ENCODE results near the gene GJB5. TPM values are rescaled to one million over a fixed set of nuclear protein-coding genes. Genes with fewer than 3 reads are reported as not detected.

The GJB5 gene
- total RNA-seq, 1 experiment from 2014 or later, result not detected

- POLR2A ChIA-PET, result no interaction called here
- BruUV-seq (replicated peaks), result no TSS peak
- DNase-seq (ENCODE audit: low read depth, low spot score), result no peak
These were observed 33.0 kb upstream of the GJB5 start for GRCh38 chr1:34721646-34722355.

GRCh38 chr1:34726861-34727260 lies 28.0 kb upstream of the GJB5 start:
- Histone ChIP-seq H3K9me3 (ENCODE audit: control insufficient read depth, insufficient read depth, low read depth, low read length) (no peaks in the 10 kb centered on the region), H3K36me3 (ENCODE audit: control insufficient read depth, insufficient read depth, low read length) (no peaks in the 10 kb centered on the region), H3K4me3 (ENCODE audit: low read depth in 2 of 2, low read length in 2 of 2) (no peak overlapping the region), H3K27me3 (ENCODE audit: control insufficient read depth, insufficient read depth, low read length) (peaks cover 14% of the 10 kb centered on the region), H3K27ac (ENCODE audit: low read length) (no peak overlapping the region), H3K4me1 (ENCODE audit: control insufficient read depth, insufficient read depth, low read length) (no peaks in the 10 kb centered on the region)
- ChIA-PET CTCF (interaction anchor here (1.8 kb wide), 1 partner anchor 16 kb away, joined by 4 read pairs; no protein-coding TSS in a partner anchor), POLR2A (no interaction called here)
- no peak for ATAC-seq
- in situ Hi-C loops (cut with HindIII; ENCODE audit: low pct_unique_long_range_greater_than_20kb, low sequenced_read_pairs), result no loop called here
- intact Hi-C loops (cut with micrococcal nuclease; ENCODE audit: unreplicated experiment), result no loop called here
- TF ChIP-seq POLR2AphosphoS5 (IDR thresholded peaks at IDR 0.05; ENCODE audit: low read depth, low read length) (no peak), CTCF (IDR thresholded peaks at IDR 0.05) (no peak), REST (IDR thresholded peaks at IDR 0.05; ENCODE audit: insufficient read depth in 1 of 2, low read depth in 2 of 2, low read length in 1 of 2) (no peak), TCF7L2 (IDR thresholded peaks at IDR 0.05; ENCODE audit: low read depth, low read length) (no peak), SIN3A (IDR thresholded peaks at IDR 0.05; ENCODE audit: borderline replicate concordance, insufficient read depth, low read depth, low read length) (no peak)
- no peak for DNase-seq (ENCODE audit: low read depth, low spot score)
- no TSS peak for BruUV-seq (replicated peaks)

More at GRCh38 chr1:34721646-34722355, 33.0 kb upstream of the GJB5 start:
- Histone ChIP-seq H3K4me3 (ENCODE audit: low read depth in 2 of 2, low read length in 2 of 2) (no peak overlapping the region), H3K27ac (ENCODE audit: low read length) (no peak overlapping the region), H3K27me3 (ENCODE audit: control insufficient read depth, insufficient read depth, low read length) (peaks cover 14% of the 10 kb centered on the region), H3K4me1 (ENCODE audit: control insufficient read depth, insufficient read depth, low read length) (no peaks in the 10 kb centered on the region), H3K36me3 (ENCODE audit: control insufficient read depth, insufficient read depth, low read length) (no peaks in the 10 kb centered on the region), H3K9me3 (ENCODE audit: control insufficient read depth, insufficient read depth, low read depth, low read length) (no peaks in the 10 kb centered on the region)
- CTCF ChIA-PET, result no interaction called here
- intact Hi-C loops (cut with micrococcal nuclease; ENCODE audit: unreplicated experiment), result no loop called here
- no peak for ATAC-seq
- TF ChIP-seq TCF7L2 (IDR thresholded peaks at IDR 0.05; ENCODE audit: low read depth, low read length) (no peak), CTCF (IDR thresholded peaks at IDR 0.05) (no peak), REST (IDR thresholded peaks at IDR 0.05; ENCODE audit: insufficient read depth in 1 of 2, low read depth in 2 of 2, low read length in 1 of 2) (no peak), SIN3A (IDR thresholded peaks at IDR 0.05; ENCODE audit: borderline replicate concordance, insufficient read depth, low read depth, low read length) (no peak), POLR2AphosphoS5 (IDR thresholded peaks at IDR 0.05; ENCODE audit: low read depth, low read length) (no peak)
- in situ Hi-C loops (cut with HindIII; ENCODE audit: low pct_unique_long_range_greater_than_20kb, low sequenced_read_pairs), result no loop called here
